B cell (primary cell): ENCODE measurements around the gene NHERF2. TPM values are rescaled to one million over a fixed set of nuclear protein-coding genes. Genes with fewer than 3 reads are reported as not detected.

ENCODE experiments used
- ATAC-seq: fragments of 200-7000 bp; cut with Tn5 transposase; one replicate; pipeline ENCODE4 v1.10.0; 2021; ENCODE audit warnings: low read depth, mild to moderate bottlenecking, moderate number of reproducible peaks, moderate library complexity
- CTCF ChIA-PET: fragments of 350-600 bp; sonication (Branson Sonifier 250); formaldehyde crosslinking; loops from one replicate; lab custom pipeline; 2021; ENCODE audit warnings: antibody characterized with exemption, inconsistent platforms; lab: Charles Lee
- POLR2A ChIA-PET: fragments of 350-600 bp; sonication (Branson Sonifier 250); formaldehyde crosslinking; loops from one replicate; lab custom pipeline; 2021; ENCODE audit warnings: antibody characterized with exemption; lab: Charles Lee
- DNase-seq: peaks from one replicate; pipeline ENCODE4 v3.0.0; 2013
- H2AFZ ChIP-seq: 2 replicates; pipeline ENCODE4 v1.6.1; 2012; ENCODE audit warnings: mild to moderate bottlenecking, low read depth, low read length; ENCODE audit not compliant: insufficient read depth, poor library complexity, severe bottlenecking
- H3K27ac ChIP-seq, 2 donors: 1 replicate in 1 of 2; 2 replicates in 1 of 2; pipeline ENCODE4 v1.5.1; 2012 to 2013; ENCODE audit warnings: low read length in 2 of 2, mild to moderate bottlenecking in 2 of 2, moderate library complexity in 1 of 2
- H3K27me3 ChIP-seq, 4 experiments: fragments of 200-600 bp in 1 of 4; sonication (generic) in 1 of 4; replicated peaks in 1 of 4; 1 replicate in 2 of 4; 2 replicates in 2 of 4; pipeline versions ENCODE4 v1.6.1 to v1.7.0; 2013 to 2016; ENCODE audit warnings: low read length in 3 of 4, mild to moderate bottlenecking in 2 of 4, mixed read lengths in 1 of 4, moderate library complexity in 1 of 4; ENCODE audit not compliant: insufficient read depth in 4 of 4, control insufficient read depth in 3 of 4; ENCODE audit errors: control extremely low read depth in 1 of 4
- H3K36me3 ChIP-seq, 2 experiments: replicated peaks in 1 of 2; 1 replicate in 1 of 2; 2 replicates in 1 of 2; pipeline versions ENCODE4 v1.6.1 to v1.7.1; 2013; ENCODE audit warnings: low read length in 1 of 2; ENCODE audit not compliant: insufficient read depth in 2 of 2, control insufficient read depth in 1 of 2; ENCODE audit errors: control extremely low read depth in 1 of 2, extremely low read depth in 1 of 2
- H3K4me1 ChIP-seq, 2 donors: fragments of 200-600 bp in 1 of 2; sonication (generic) in 1 of 2; 1 replicate in 1 of 2; 2 replicates in 1 of 2; pipeline versions ENCODE4 v1.5.1 to v1.6.1; 2013 to 2017; ENCODE audit warnings: low read length in 2 of 2; ENCODE audit not compliant: control insufficient read depth in 2 of 2, insufficient read depth in 2 of 2
- H3K4me2 ChIP-seq: replicated peaks from 2 replicates; pipeline ENCODE3; 2012; ENCODE audit warnings: mild to moderate bottlenecking, low read depth, low read length; ENCODE audit not compliant: poor library complexity, severe bottlenecking
- H3K4me3 ChIP-seq, 5 experiments: fragments of 200-600 bp in 1 of 5; sonication (generic) in 1 of 5; 1 replicate in 3 of 5; 2 replicates in 2 of 5; pipeline versions ENCODE4 v1.5.1 to v1.7.0; 2011 to 2016; ENCODE audit warnings: low read length in 4 of 5, mild to moderate bottlenecking in 4 of 5, low read depth in 2 of 5, control low read depth in 1 of 5, moderate library complexity in 1 of 5; ENCODE audit not compliant: insufficient read depth in 1 of 5; ENCODE audit errors: control extremely low read depth in 1 of 5, extremely low read depth in 1 of 5
- H3K79me2 ChIP-seq: fragments of 200-600 bp; sonication (generic); one replicate; pipeline ENCODE4 v1.6.0; 2016; ENCODE audit warnings: low read length; ENCODE audit not compliant: control insufficient read depth, insufficient read depth
- H3K9ac ChIP-seq: fragments of 200-600 bp; sonication (generic); 2 replicates; pipeline ENCODE4 v1.6.1; 2017; ENCODE audit warnings: mild to moderate bottlenecking, low read length, moderate library complexity
- H3K9me3 ChIP-seq, 3 donors: one replicate each; pipeline versions ENCODE4 v1.6.1 to v1.7.1; 2013; ENCODE audit warnings: low read length in 2 of 3; ENCODE audit not compliant: control insufficient read depth in 2 of 3, insufficient read depth in 1 of 3; ENCODE audit errors: control extremely low read depth in 1 of 3
- H4K20me1 ChIP-seq: 2 replicates; pipeline ENCODE4 v1.6.0; 2012; ENCODE audit warnings: mild to moderate bottlenecking, low read length; ENCODE audit not compliant: insufficient read depth, control insufficient read depth, poor library complexity, severe bottlenecking
- H3K27ac Mint-ChIP-seq: one replicate; pipeline ENCODE4 v1.8.0; 2021; ENCODE audit warnings: mixed read lengths
- H3K27me3 Mint-ChIP-seq: one replicate; pipeline ENCODE4 v1.8.0; 2021; ENCODE audit warnings: mixed read lengths
- H3K4me1 Mint-ChIP-seq: one replicate; pipeline ENCODE4 v1.8.0; 2021; ENCODE audit warnings: mixed read lengths
- H3K4me3 Mint-ChIP-seq: one replicate; pipeline ENCODE4 v1.8.0; 2021; ENCODE audit warnings: mixed read lengths
- H3K9me3 Mint-ChIP-seq: one replicate; pipeline ENCODE4 v1.8.0; 2022; ENCODE audit warnings: mixed read lengths; ENCODE audit not compliant: insufficient read depth
- CTCF ChIP-seq: fragments of 200-600 bp; IDR thresholded peaks from one replicate; pipeline ENCODE4 v1.8.0; 2022; ENCODE audit warnings: antibody characterized with exemption, mild to moderate bottlenecking
- EZH2 ChIP-seq: IDR thresholded peaks from 2 replicates; pipeline ENCODE4 v1.6.1; 2012; ENCODE audit warnings: borderline replicate concordance, low read depth, mild to moderate bottlenecking, moderate library complexity, low read length; ENCODE audit not compliant: insufficient read depth, poor library complexity, severe bottlenecking
- WGBS: methylation state at CpG from one replicate; pipeline ENCODE4 v1.1.5; 2013; ENCODE audit warnings: missing lambda C conversion rate; ENCODE audit not compliant: insufficient coverage; 5-methylcytosine and 5-hydroxymethylcytosine counted together
- intact Hi-C: fragments of 100-400 bp; cut with micrococcal nuclease; formaldehyde crosslinking; loops from one replicate; pipeline ENCODE4 v1.10.0; 2022
- polyA plus RNA-seq: library from polyadenylated mRNA; depleted of rRNA; stranded (reverse); fragments of >200 nt; gene quantifications from 2 replicates; pipeline ENCODE4 v1.2.3, GENCODE V29; 2012
- total RNA-seq, 2 donors: library from RNA; stranded (reverse); fragments of 120-200 nt in 1 of 2; gene quantifications; 1 replicate in 1 of 2; 2 replicates in 1 of 2; pipeline versions ENCODE4 v1.2.3 to v1.2.4, GENCODE V29; 2013 to 2022

The NHERF2 gene
- total and polyA plus RNA-seq, 2 donors (not counting 1 experiment from before 2014, with no cell fraction given): 1.8 to 2.2 TPM

- Mint-ChIP-seq H3K27me3 (no peaks in the 10 kb centered on the region), H3K4me3 (no peak overlapping the region), H3K27ac (no peak overlapping the region), H3K4me1 (peaks cover 42% of the 10 kb centered on the region), H3K9me3 (no peaks in the 10 kb centered on the region)
- Histone ChIP-seq H3K9me3 (no peaks in the 10 kb centered on the region), H3K9ac (no peak overlapping the region), H3K79me2 (peaks cover 72% of the 10 kb centered on the region), H3K4me3 (no peak overlapping the region), H3K27me3 (no peaks in the 10 kb centered on the region), H3K36me3 (peaks cover 0 to 36% of the 10 kb centered on the region in 2 experiments), H3K4me1 (peaks cover 35 to 47% of the 10 kb centered on the region in 2 donors), H2AFZ (no peak overlapping the region), H3K27ac (no peak overlapping the region), H3K4me2 (peak overlapping the region; percentile 59), H4K20me1 (peaks cover 85% of the 10 kb centered on the region)
- WGBS: 82% methylated on average over 34 of the region's 34 CpGs
- intact Hi-C loops: no loop called here
- DNase-seq (no peak), ATAC-seq (no peak)
- ChIA-PET POLR2A (interaction anchor here (1.3 to 1.5 kb wide), 2 partner anchors 13 to 150 kb away, joined by 3 to 9 read pairs; partner anchors contain the start of gene TRAF7), CTCF (interaction anchor here (0.9 to 4.9 kb wide), 9 partner anchors 8 to 187 kb away, joined by 3 to 46 read pairs (median 7); partner anchors contain the start of gene RAB26)
- no peak for TF ChIP-seq CTCF
- TF ChIP-seq EZH2: no peak
Measured at GRCh38 chr16:2004795-2005517, 21.7 kb upstream of the NHERF2 start.

GRCh38 chr16:2005646-2006045, 21.1 kb upstream of the NHERF2 start:
- H3K9me3 ChIP-seq: no peaks in the 10 kb centered on the region
- peaks cover 47% of the 10 kb centered on the region for H3K4me1 Mint-ChIP-seq
- no peak overlapping the region for H2AFZ ChIP-seq
- ATAC-seq: no peak
- no peak overlapping the region for H3K4me3 ChIP-seq
- DNase-seq: no peak
- no peaks in the 10 kb centered on the region for H3K9me3 Mint-ChIP-seq
- no peak overlapping the region for H3K9ac ChIP-seq
- no peaks in the 10 kb centered on the region for H3K27me3 ChIP-seq
- peaks cover 0 to 36% of the 10 kb centered on the region in 2 experiments for H3K36me3 ChIP-seq
- WGBS: 53% methylated on average over 21 of the region's 21 CpGs
- H3K27ac Mint-ChIP-seq: no peak overlapping the region
- CTCF ChIA-PET: interaction anchor here (2.5 to 4.9 kb wide), 3 partner anchors 12 to 147 kb away, joined by 8 to 46 read pairs (median 32); no protein-coding TSS in a partner anchor
- peaks cover 81% of the 10 kb centered on the region for H4K20me1 ChIP-seq
- H3K27ac ChIP-seq: no peak overlapping the region
- POLR2A ChIA-PET: no interaction called here
- no peaks in the 10 kb centered on the region for H3K27me3 Mint-ChIP-seq
- intact Hi-C loops: no loop called here
- H3K4me1 ChIP-seq: peaks cover 42 to 54% of the 10 kb centered on the region in 2 donors
- peak overlapping the region; percentile 36 for H3K4me2 ChIP-seq
- H3K79me2 ChIP-seq: peaks cover 78% of the 10 kb centered on the region
- TF ChIP-seq EZH2: no peak
- no peak for TF ChIP-seq CTCF
- H3K4me3 Mint-ChIP-seq: peak overlapping the region; percentile 44
